ENCODE data around the gene PRADC1. TPM values are rescaled to one million over a fixed set of nuclear protein-coding genes. Genes with fewer than 3 reads are reported as not detected.
A peak's percentile ranks its signal among the peaks of the same experiment; 100 is the strongest.

Gene PRADC1
- total and polyA plus RNA-seq, 2 donors (not counting 3 experiments of a cell fraction or from before 2014, with no cell fraction given): 19.6 to 32.7 TPM

GRCh38 chr2:73268830-73269685 lies 36.0 kb upstream of the PRADC1 start:
- CTCF ChIA-PET: interaction anchor here (0.8 to 1.8 kb wide), 5 partner anchors 10 to 23 kb away, joined by 3 to 6 read pairs (median 4); no protein-coding TSS in a partner anchor
- dilution Hi-C loops (cut with MboI; ENCODE audit: extremely low pct_ligation_motif_present, low sequenced_read_pairs) (no loop called here), intact Hi-C loops (cut with micrococcal nuclease) (no loop called here)
- H3K9ac ChIP-seq (replicated peaks; ENCODE audit: extremely low read depth, insufficient read depth, low read length): no peak overlapping the region
- peak; percentile 15 for DNase-seq (ENCODE audit: low read depth, low spot score)
- POLR2A ChIA-PET: no interaction called here
- TF ChIP-seq EZH2 (IDR thresholded peaks at IDR 0.05; ENCODE audit: borderline replicate concordance, low read depth, low read length, severe bottlenecking) (peak; percentile 97), POLR2A (IDR thresholded peaks at IDR 0.05; ENCODE audit: low read depth, low read length) (no peak), CTCF (IDR thresholded peaks at IDR 0.05; ENCODE audit: extremely low read depth in 1 of 2, insufficient read depth in 1 of 2, low read depth in 1 of 2, low read length in 2 of 2) (peak; percentile 10 to 32)
- BruUV-seq (replicated peaks): no TSS peak
- no peak overlapping the region for H2AFZ ChIP-seq (ENCODE audit: low read depth, low read length)
- no peak overlapping the region for H3K27ac ChIP-seq (ENCODE audit: insufficient read depth, low read depth, low read length)
- peaks cover 43 to 48% of the 10 kb centered on the region in 2 experiments for H3K27me3 ChIP-seq (ENCODE audit: control insufficient read depth in 2 of 2, insufficient read depth in 2 of 2, low read length in 2 of 2)
- FAIRE-seq: no peak
- no peaks in the 10 kb centered on the region for H3K79me2 ChIP-seq (ENCODE audit: control insufficient read depth, insufficient read depth, low read length)
- H3K4me2 ChIP-seq (ENCODE audit: insufficient read depth, low read length): no peak overlapping the region
- no peak overlapping the region for H3K4me3 ChIP-seq (replicated peaks in 1 of 3; ENCODE audit: insufficient read depth in 1 of 3, low read depth in 1 of 3, low read length in 3 of 3)
- H3K4me1 ChIP-seq (ENCODE audit: control insufficient read depth, extremely low read depth, insufficient read depth, low read length): no peaks in the 10 kb centered on the region
- no peaks in the 10 kb centered on the region for H3K9me1 ChIP-seq (replicated peaks; ENCODE audit: control insufficient read depth, extremely low read depth, insufficient read depth, low read length)
- no peaks in the 10 kb centered on the region for H3K36me3 ChIP-seq (ENCODE audit: control insufficient read depth in 2 of 2, extremely low read depth in 1 of 2, insufficient read depth in 2 of 2, low read length in 2 of 2)
- no peaks in the 10 kb centered on the region for H4K20me1 ChIP-seq (replicated peaks; ENCODE audit: control insufficient read depth, extremely low read depth, insufficient read depth, low read length)
- no peaks in the 10 kb centered on the region for H3K9me3 ChIP-seq (replicated peaks; ENCODE audit: control insufficient read depth, insufficient read depth, low read length)

DNA sequence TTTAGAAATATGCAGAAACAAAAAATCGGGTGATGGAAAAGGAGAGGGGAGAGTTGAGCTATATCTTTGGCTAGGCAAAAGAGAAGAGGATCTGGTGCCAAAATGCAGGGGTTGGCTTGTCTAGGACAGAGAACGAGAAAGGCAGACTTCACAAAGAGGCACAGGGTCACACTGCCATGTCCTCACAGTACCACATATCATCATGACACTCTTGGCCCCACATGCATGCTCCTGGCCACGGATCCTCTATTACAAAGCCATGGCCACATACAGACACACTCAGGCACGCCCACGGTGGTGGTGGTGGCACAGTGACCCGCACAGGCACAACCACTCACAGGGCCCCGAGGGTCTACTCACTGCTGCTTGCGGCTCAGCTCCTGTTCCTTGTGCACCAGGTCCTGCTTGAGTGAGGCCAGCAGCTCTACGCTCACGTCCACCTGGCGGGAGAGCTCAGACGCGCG lies 35.4 kb upstream of the PRADC1 start:
- ChIA-PET CTCF (interaction anchor here (0.8 to 1.8 kb wide), 5 partner anchors 9 to 23 kb away, joined by 3 to 6 read pairs (median 4); no protein-coding TSS in a partner anchor), POLR2A (no interaction called here)
- Histone ChIP-seq H3K9me3 (replicated peaks; ENCODE audit: control insufficient read depth, insufficient read depth, low read length) (no peaks in the 10 kb centered on the region), H3K36me3 (ENCODE audit: control insufficient read depth in 2 of 2, extremely low read depth in 1 of 2, insufficient read depth in 2 of 2, low read length in 2 of 2) (no peaks in the 10 kb centered on the region), H3K4me1 (ENCODE audit: control insufficient read depth, extremely low read depth, insufficient read depth, low read length) (no peaks in the 10 kb centered on the region), H4K20me1 (replicated peaks; ENCODE audit: control insufficient read depth, extremely low read depth, insufficient read depth, low read length) (no peaks in the 10 kb centered on the region), H2AFZ (ENCODE audit: low read depth, low read length) (no peak overlapping the region), H3K9me1 (replicated peaks; ENCODE audit: control insufficient read depth, extremely low read depth, insufficient read depth, low read length) (no peaks in the 10 kb centered on the region), H3K79me2 (ENCODE audit: control insufficient read depth, insufficient read depth, low read length) (no peaks in the 10 kb centered on the region), H3K4me2 (ENCODE audit: insufficient read depth, low read length) (no peak overlapping the region), H3K4me3 (replicated peaks in 1 of 3; ENCODE audit: insufficient read depth in 1 of 3, low read depth in 1 of 3, low read length in 3 of 3) (no peak overlapping the region), H3K27me3 (ENCODE audit: control insufficient read depth in 2 of 2, insufficient read depth in 2 of 2, low read length in 2 of 2) (peaks cover 40 to 48% of the 10 kb centered on the region in 2 experiments), H3K9ac (replicated peaks; ENCODE audit: extremely low read depth, insufficient read depth, low read length) (no peak overlapping the region), H3K27ac (ENCODE audit: insufficient read depth, low read depth, low read length) (no peak overlapping the region)
- FAIRE-seq: no peak
- BruUV-seq (replicated peaks): no TSS peak
- dilution Hi-C loops (cut with MboI; ENCODE audit: extremely low pct_ligation_motif_present, low sequenced_read_pairs): no loop called here
- TF ChIP-seq POLR2AphosphoS5 (IDR thresholded peaks at IDR 0.05; ENCODE audit: insufficient read depth, low read depth, low read length) (no peak), JUN (IDR thresholded peaks at IDR 0.05; ENCODE audit: borderline replicate concordance, insufficient read depth, insufficient read length, low read depth) (no peak), GATA2 (IDR thresholded peaks at IDR 0.05; ENCODE audit: insufficient read depth, insufficient read length, low read depth, low read length) (no peak), CTCF (IDR thresholded peaks at IDR 0.05; ENCODE audit: extremely low read depth in 1 of 2, insufficient read depth in 1 of 2, low read depth in 1 of 2, low read length in 2 of 2) (no peak), POLR2A (IDR thresholded peaks at IDR 0.05; ENCODE audit: low read depth, low read length) (no peak), FOS (IDR thresholded peaks at IDR 0.05; ENCODE audit: borderline replicate concordance, insufficient read depth, low read length) (no peak), MYC (IDR thresholded peaks at IDR 0.05; ENCODE audit: low read depth, low read length) (no peak), EZH2 (IDR thresholded peaks at IDR 0.05; ENCODE audit: borderline replicate concordance, low read depth, low read length, severe bottlenecking) (no peak)
- TF ChIP-seq, protein P1, sequence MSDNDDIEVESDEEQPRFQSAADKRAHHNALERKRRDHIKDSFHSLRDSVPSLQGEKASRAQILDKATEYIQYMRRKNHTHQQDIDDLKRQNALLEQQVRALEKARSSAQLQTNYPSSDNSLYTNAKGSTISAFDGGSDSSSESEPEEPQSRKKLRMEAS (IDR thresholded peaks at IDR 0.05; ENCODE audit: insufficient read depth, insufficient read length): no peak
- no peak for DNase-seq (ENCODE audit: low read depth, low spot score)
- intact Hi-C loops (cut with micrococcal nuclease): no loop called here
